ENCODE measurements around the gene RGL3.

GRCh38 chr19:11451327-11451870 lies 32.3 kb upstream of the RGL3 start:
- no peak for TF ChIP-seq ZFX (IDR thresholded peaks at IDR 0.05; ENCODE audit: borderline replicate concordance)
- no peak for TF ChIP-seq CTCF (IDR thresholded peaks at IDR 0.05)
